Cardiac fibroblast (primary cell): ENCODE data around the gene BMPR1A.

Experiments used
- DNase-seq, 2 donors: peaks; one replicate each; pipeline versions ENCODE4 v3.0.0 to v3.0.0-alpha.2; 2010; ENCODE audit warnings: low read depth in 2 of 2
- H3K4me3 ChIP-seq, 2 donors: replicated peaks in 1 of 2; 1 replicate in 1 of 2; 2 replicates in 1 of 2; pipeline ENCODE4 v1.5.1; 2011; ENCODE audit warnings: low read depth in 2 of 2, low read length in 2 of 2, mild to moderate bottlenecking in 2 of 2, moderate library complexity in 1 of 2
- CTCF ChIP-seq: IDR thresholded peaks from one replicate; pipeline ENCODE4 v1.5.1; 2011; ENCODE audit warnings: low read depth, mild to moderate bottlenecking, low read length, inconsistent platforms

BMPR1A gene

GRCh38 chr10:86773498-86773897 lies 17.1 kb downstream of the BMPR1A start:
- no peak for TF ChIP-seq CTCF
- no peak for DNase-seq
- no peak overlapping the region for H3K4me3 ChIP-seq

- H3K4me3 ChIP-seq: no peak overlapping the region
- no peak for TF ChIP-seq CTCF
- peak in 1 of 2 donors; percentile 61 for DNase-seq
These were observed 18.8 kb downstream of the BMPR1A start for GRCh38 chr10:86775056-86775869.

GRCh38 chr10:86775870-86776180 lies 19.4 kb downstream of the BMPR1A start:
- no peak for TF ChIP-seq CTCF
- DNase-seq: no peak
- H3K4me3 ChIP-seq: no peak overlapping the region

GRCh38 chr10:86779220-86780017 lies 23.0 kb downstream of the BMPR1A start:
- no peak for TF ChIP-seq CTCF
- peak; percentile 53 to 63 for DNase-seq
- H3K4me3 ChIP-seq: no peak overlapping the region

- H3K4me3 ChIP-seq: no peak overlapping the region
- TF ChIP-seq CTCF: no peak
- peak in 1 of 2 donors; percentile 45 for DNase-seq
These were observed 26.4 kb downstream of the BMPR1A start for GRCh38 chr10:86782701-86783418.

GRCh38 chr10:86785037-86785436 lies 28.6 kb downstream of the BMPR1A start:
- no peak for TF ChIP-seq CTCF
- DNase-seq: no peak
- H3K4me3 ChIP-seq: no peak overlapping the region
